ENCODE data around the gene TBXA2R. TPM values are rescaled to one million over a fixed set of nuclear protein-coding genes. Genes with fewer than 3 reads are reported as not detected.

TBXA2R gene
- total and polyA plus RNA-seq, 2 donors from 2014 or later: 6.7 to 8.8 TPM

GRCh38 chr19:3646336-3647092 is 39.8 kb upstream of the TBXA2R start:
- Histone ChIP-seq H3K4me3 (ENCODE audit: low read length in 3 of 3) (no peak overlapping the region), H3K27me3 (ENCODE audit: control insufficient read depth, insufficient read depth, low read length) (no peaks in the 10 kb centered on the region), H3K4me1 (ENCODE audit: control insufficient read depth in 2 of 3, insufficient read depth in 2 of 3, low read depth in 1 of 3, low read length in 3 of 3) (no peaks in the 10 kb centered on the region), H3K9me3 (ENCODE audit: control insufficient read depth in 2 of 3, insufficient read depth in 1 of 3, low read length in 3 of 3) (no peaks in the 10 kb centered on the region), H3K36me3 (ENCODE audit: control insufficient read depth in 2 of 3, insufficient read depth in 3 of 3, low read length in 3 of 3) (peaks cover 0 to 3% (median 3%) of the 10 kb centered on the region in 3 donors), H3K27ac (ENCODE audit: low read depth in 2 of 2, low read length in 2 of 2) (no peak overlapping the region), H3K9ac (ENCODE audit: low read length in 3 of 3) (no peak overlapping the region)
- TF ChIP-seq, protein P1, sequence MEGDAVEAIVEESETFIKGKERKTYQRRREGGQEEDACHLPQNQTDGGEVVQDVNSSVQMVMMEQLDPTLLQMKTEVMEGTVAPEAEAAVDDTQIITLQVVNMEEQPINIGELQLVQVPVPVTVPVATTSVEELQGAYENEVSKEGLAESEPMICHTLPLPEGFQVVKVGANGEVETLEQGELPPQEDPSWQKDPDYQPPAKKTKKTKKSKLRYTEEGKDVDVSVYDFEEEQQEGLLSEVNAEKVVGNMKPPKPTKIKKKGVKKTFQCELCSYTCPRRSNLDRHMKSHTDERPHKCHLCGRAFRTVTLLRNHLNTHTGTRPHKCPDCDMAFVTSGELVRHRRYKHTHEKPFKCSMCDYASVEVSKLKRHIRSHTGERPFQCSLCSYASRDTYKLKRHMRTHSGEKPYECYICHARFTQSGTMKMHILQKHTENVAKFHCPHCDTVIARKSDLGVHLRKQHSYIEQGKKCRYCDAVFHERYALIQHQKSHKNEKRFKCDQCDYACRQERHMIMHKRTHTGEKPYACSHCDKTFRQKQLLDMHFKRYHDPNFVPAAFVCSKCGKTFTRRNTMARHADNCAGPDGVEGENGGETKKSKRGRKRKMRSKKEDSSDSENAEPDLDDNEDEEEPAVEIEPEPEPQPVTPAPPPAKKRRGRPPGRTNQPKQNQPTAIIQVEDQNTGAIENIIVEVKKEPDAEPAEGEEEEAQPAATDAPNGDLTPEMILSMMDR (IDR thresholded peaks at IDR 0.05; ENCODE audit: borderline replicate concordance, extremely low read depth, insufficient read depth): no peak
- FAIRE-seq (no peak), DNase-seq (no peak)
- intact Hi-C loops (cut with DNase I): no loop called here

DNA sequence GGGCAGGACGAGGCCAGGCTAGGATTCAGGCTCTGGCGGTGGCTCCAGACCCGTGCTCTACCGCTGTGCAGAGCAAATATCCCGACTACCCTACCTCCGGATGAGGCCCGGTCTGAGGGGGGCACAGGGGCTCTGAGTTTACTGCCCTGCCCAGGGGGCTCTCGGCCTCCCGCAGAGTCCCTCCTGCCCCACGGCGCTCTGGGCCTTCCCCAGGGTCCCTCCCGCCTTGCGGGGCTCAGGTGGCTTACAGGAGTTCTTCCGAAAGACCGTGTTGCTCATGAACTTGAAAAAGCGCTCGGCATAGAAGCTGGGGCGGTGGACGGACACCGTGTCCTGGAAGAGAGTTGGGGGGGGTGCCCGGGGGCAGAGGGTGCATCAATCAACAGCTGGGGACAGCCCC is 39.1 kb upstream of the TBXA2R start:
- H3K4me3 ChIP-seq (ENCODE audit: low read length in 3 of 3): no peak overlapping the region
- intact Hi-C loops (cut with DNase I): no loop called here
- no peaks in the 10 kb centered on the region for H3K27me3 ChIP-seq (ENCODE audit: control insufficient read depth, insufficient read depth, low read length)
- H3K27ac ChIP-seq (ENCODE audit: low read depth in 2 of 2, low read length in 2 of 2): no peak overlapping the region
- H3K9me3 ChIP-seq (ENCODE audit: control insufficient read depth in 2 of 3, insufficient read depth in 1 of 3, low read length in 3 of 3): no peaks in the 10 kb centered on the region
- H3K36me3 ChIP-seq (ENCODE audit: control insufficient read depth in 2 of 3, insufficient read depth in 3 of 3, low read length in 3 of 3): peaks cover 0 to 3% (median 3%) of the 10 kb centered on the region in 3 donors
- no peak for DNase-seq
- TF ChIP-seq, protein P1 (IDR thresholded peaks at IDR 0.05; ENCODE audit: borderline replicate concordance, extremely low read depth, insufficient read depth): no peak
- H3K9ac ChIP-seq (ENCODE audit: low read length in 3 of 3): no peak overlapping the region
- no peak for FAIRE-seq
- H3K4me1 ChIP-seq (ENCODE audit: control insufficient read depth in 2 of 3, insufficient read depth in 2 of 3, low read depth in 1 of 3, low read length in 3 of 3): no peaks in the 10 kb centered on the region

GRCh38 chr19:3645067-3645396 is 38.4 kb upstream of the TBXA2R start:
- TF ChIP-seq, protein P1 (IDR thresholded peaks at IDR 0.05; ENCODE audit: borderline replicate concordance, extremely low read depth, insufficient read depth): no peak
- Histone ChIP-seq H3K4me1 (ENCODE audit: control insufficient read depth in 2 of 3, insufficient read depth in 2 of 3, low read depth in 1 of 3, low read length in 3 of 3) (no peaks in the 10 kb centered on the region), H3K36me3 (ENCODE audit: control insufficient read depth in 2 of 3, insufficient read depth in 3 of 3, low read length in 3 of 3) (peaks cover 0 to 3% (median 3%) of the 10 kb centered on the region in 3 donors), H3K9ac (ENCODE audit: low read length in 3 of 3) (no peak overlapping the region), H3K27me3 (ENCODE audit: control insufficient read depth, insufficient read depth, low read length) (no peaks in the 10 kb centered on the region), H3K27ac (ENCODE audit: low read depth in 2 of 2, low read length in 2 of 2) (no peak overlapping the region), H3K4me3 (ENCODE audit: low read length in 3 of 3) (no peak overlapping the region), H3K9me3 (ENCODE audit: control insufficient read depth in 2 of 3, insufficient read depth in 1 of 3, low read length in 3 of 3) (no peaks in the 10 kb centered on the region)
- intact Hi-C loops (cut with DNase I): no loop called here
- no peak for FAIRE-seq
- no peak for DNase-seq
